Small intestine (tissue), 7 donors: ENCODE data around the gene B3GNT9. TPM values are rescaled to one million over a fixed set of nuclear protein-coding genes. Genes with fewer than 3 reads are reported as not detected.

Experiments used
- DNase-seq, 2 donors: peaks; one replicate each; pipeline versions ENCODE4 v3.0.0 to v3.0.0-alpha.2; 2013
- FAIRE-seq: peaks from 2 replicates; lab custom pipeline; 2012; peaks lifted over from hg19 to GRCh38; lab: Jason Lieb, UNC
- H3K27ac ChIP-seq, 3 donors: one replicate each; pipeline ENCODE4 v1.5.1; 2013; ENCODE audit warnings: low read length in 2 of 3, mild to moderate bottlenecking in 2 of 3, control low read depth in 1 of 3, inconsistent platforms in 1 of 3, low read depth in 1 of 3, moderate library complexity in 1 of 3
- H3K27me3 ChIP-seq, 3 donors: one replicate each; pipeline ENCODE4 v1.6.1; 2013; ENCODE audit warnings: low read length in 3 of 3, inconsistent platforms in 1 of 3; ENCODE audit not compliant: control insufficient read depth in 3 of 3, insufficient read depth in 3 of 3
- H3K36me3 ChIP-seq, 3 donors: one replicate each; pipeline ENCODE4 v1.6.1; 2013; ENCODE audit warnings: low read length in 3 of 3, inconsistent platforms in 1 of 3, low read depth in 1 of 3, mild to moderate bottlenecking in 1 of 3, moderate library complexity in 1 of 3; ENCODE audit not compliant: control insufficient read depth in 3 of 3, insufficient read depth in 2 of 3
- H3K4me1 ChIP-seq, 3 donors: one replicate each; pipeline ENCODE4 v1.6.1; 2013; ENCODE audit warnings: low read length in 2 of 3, inconsistent platforms in 1 of 3, low read depth in 1 of 3, mild to moderate bottlenecking in 1 of 3, moderate library complexity in 1 of 3; ENCODE audit not compliant: control insufficient read depth in 3 of 3, insufficient read depth in 2 of 3
- H3K4me3 ChIP-seq, 3 donors: one replicate each; pipeline ENCODE4 v1.5.1; 2013; ENCODE audit warnings: low read length in 3 of 3, control low read depth in 1 of 3, inconsistent platforms in 1 of 3, low read depth in 1 of 3, mild to moderate bottlenecking in 1 of 3, moderate library complexity in 1 of 3
- H3K9me3 ChIP-seq, 2 donors: one replicate each; pipeline ENCODE4 v1.6.1; 2013; ENCODE audit warnings: low read depth in 1 of 2, low read length in 1 of 2; ENCODE audit not compliant: control insufficient read depth in 2 of 2, insufficient read depth in 1 of 2
- WGBS, 3 donors: extraction: QIAGEN DNeasy Blood & Tissue Kit; methylation state at CpG; one replicate each; pipeline ENCODE4 v1.1.7; 2013; 5-methylcytosine and 5-hydroxymethylcytosine counted together
- polyA plus RNA-seq, 4 donors: library from polyadenylated mRNA; stranded (reverse) in 3 of 4; unstranded in 1 of 4; fragments of 200-250 nt in 3 of 4; fragments of 120-200 nt in 1 of 4; gene quantifications; one replicate each; pipeline versions ENCODE4 v1.2.1 to v1.2.3, GENCODE V29; 2013
- donor health status: healthy with polysubstance abuse.
- donor health status: control.
- donor health status: control.
- donor health status: Bipolar disorder and iron deficiency.
- donor health status: healthy.

The B3GNT9 gene
- polyA plus RNA-seq, 4 donors, result 0.89 to 4.9 (median 2.6) TPM

- Histone ChIP-seq H3K36me3 (peaks cover 0 to 8% (median 0%) of the 10 kb centered on the region in 3 donors), H3K27ac (no peak overlapping the region), H3K4me3 (no peak overlapping the region), H3K4me1 (peaks cover 3 to 27% (median 4%) of the 10 kb centered on the region in 3 donors), H3K9me3 (no peaks in the 10 kb centered on the region), H3K27me3 (peaks cover 0 to 56% (median 0%) of the 10 kb centered on the region in 3 donors)
- no peak for DNase-seq
- WGBS, 3 donors, result 90 to 93% (median 90%) methylated on average over 12 of the region's 12 CpGs
- no peak for FAIRE-seq
Measured at GRCh38 chr16:67176662-67177061, 25.9 kb upstream of the B3GNT9 start.

- Histone ChIP-seq H3K4me1 (peaks cover 4 to 41% (median 6%) of the 10 kb centered on the region in 3 donors), H3K36me3 (peaks cover 0 to 4% (median 0%) of the 10 kb centered on the region in 3 donors), H3K4me3 (peak overlapping the region in 2 of 3 donors; percentile 11 to 30), H3K27ac (peak overlapping the region in 2 of 3 donors; percentile 57 to 93), H3K27me3 (peaks cover 0 to 74% (median 0%) of the 10 kb centered on the region in 3 donors), H3K9me3 (no peaks in the 10 kb centered on the region)
- DNase-seq (no peak), FAIRE-seq (no peak)
- 40 to 59% (median 52%) methylated on average over 31 of the region's 31 CpGs for WGBS, 3 donors
Measured at GRCh38 chr16:67174706-67175231, 24.0 kb upstream of the B3GNT9 start.

- Histone ChIP-seq H3K9me3 (no peaks in the 10 kb centered on the region), H3K4me1 (peaks cover 4 to 48% (median 9%) of the 10 kb centered on the region in 3 donors), H3K4me3 (peak overlapping the region in 2 of 3 donors; percentile 30 to 32), H3K27ac (peak overlapping the region in 2 of 3 donors; percentile 83 to 93), H3K27me3 (peaks cover 0 to 81% (median 0%) of the 10 kb centered on the region in 3 donors), H3K36me3 (peaks cover 0 to 4% (median 0%) of the 10 kb centered on the region in 3 donors)
- FAIRE-seq, result no peak
- 1 to 2% (median 1%) methylated on average over 62 to 71 of the region's 71 CpGs for WGBS, 3 donors
- DNase-seq, result peak; percentile 93 to 95
Measured at GRCh38 chr16:67173808-67174705, 23.3 kb upstream of the B3GNT9 start.

GRCh38 chr16:67173323-67173722, 22.5 kb upstream of the B3GNT9 start:
- no peak overlapping the region for H3K4me3 ChIP-seq
- H3K36me3 ChIP-seq, result peaks cover 0 to 4% (median 0%) of the 10 kb centered on the region in 3 donors
- H3K27me3 ChIP-seq, result peaks cover 0 to 89% (median 0%) of the 10 kb centered on the region in 3 donors
- peak overlapping the region in 2 of 3 donors; percentile 83 to 93 for H3K27ac ChIP-seq
- H3K4me1 ChIP-seq, result peaks cover 0 to 42% (median 9%) of the 10 kb centered on the region in 3 donors
- no peaks in the 10 kb centered on the region for H3K9me3 ChIP-seq
- WGBS, 3 donors, result 71 to 93% (median 89%) methylated on average over 1 of the region's 1 CpG
- no peak for DNase-seq
- no peak for FAIRE-seq

GRCh38 chr16:67170949-67171649, 20.3 kb upstream of the B3GNT9 start:
- peak overlapping the region in 1 of 3 donors; percentile 80 for H3K27ac ChIP-seq

GRCh38 chr16:67170168-67170948, 19.6 kb upstream of the B3GNT9 start, which contains the start of gene NOL3:
TSS of gene NOL3 (plus strand) at chr16:67170538.
- peak within 1 kb of the TSS in 2 of 3 donors; percentile 32 to 80 for H3K27ac ChIP-seq
- FAIRE-seq (no peak), DNase-seq (peak; percentile 45 to 62)
- no peaks in the 10 kb centered on the region for H3K9me3 ChIP-seq
- WGBS, 3 donors, result 1 to 2% (median 2%) methylated on average over 38 to 50 of the region's 50 CpGs
- H3K4me1 ChIP-seq, result peaks cover 0 to 48% (median 13%) of the 10 kb centered on the region in 3 donors
- H3K4me3 ChIP-seq, result peak within 1 kb of the TSS; percentile 4 to 31 (median 20)
- no peaks in the 10 kb centered on the region for H3K36me3 ChIP-seq
- H3K27me3 ChIP-seq, result peaks cover under 1 to 98% (median 4%) of the 10 kb centered on the region in 3 donors

More at GRCh38 chr16:67170949-67171649, 20.3 kb upstream of the B3GNT9 start:
- H3K27me3 ChIP-seq, result peaks cover 0 to 98% (median 2%) of the 10 kb centered on the region in 3 donors
- FAIRE-seq (no peak), DNase-seq (no peak)
- no peaks in the 10 kb centered on the region for H3K9me3 ChIP-seq
- peak overlapping the region in 2 of 3 donors; percentile 20 to 31 for H3K4me3 ChIP-seq
- peaks cover 0 to 44% (median 9%) of the 10 kb centered on the region in 3 donors for H3K4me1 ChIP-seq
- 40 to 54% (median 43%) methylated on average over 14 of the region's 14 CpGs for WGBS, 3 donors
- H3K36me3 ChIP-seq, result no peaks in the 10 kb centered on the region

- H3K9me3 ChIP-seq, result no peaks in the 10 kb centered on the region
- FAIRE-seq, result no peak
- peak overlapping the region in 2 of 3 donors; percentile 32 to 66 for H3K27ac ChIP-seq
- H3K27me3 ChIP-seq, result peaks cover 7 to 98% (median 10%) of the 10 kb centered on the region in 3 donors
- peak overlapping the region in 2 of 3 donors; percentile 3 to 20 for H3K4me3 ChIP-seq
- peak in 1 of 2 donors; percentile 41 for DNase-seq
- WGBS, 3 donors, result 6 to 16% (median 14%) methylated on average over 23 to 24 of the region's 24 CpGs
- H3K36me3 ChIP-seq, result no peaks in the 10 kb centered on the region
- H3K4me1 ChIP-seq, result peaks cover 0 to 52% (median 18%) of the 10 kb centered on the region in 3 donors
Measured at GRCh38 chr16:67169642-67170167, 18.9 kb upstream of the B3GNT9 start.
